CD4-positive, alpha-beta T cell treated with Interleukin-17A for 4 hours (primary cell): ENCODE measurements around the gene PLA2G6.
"Not testable (repeated sequence)": the region's sequence is repeated elsewhere in the genome, so short reads cannot be mapped to it uniquely, and the experiment has no call there.

Experiments used
- DNase-seq: peaks from one replicate; pipeline ENCODE4 v3.0.0-alpha.2; 2020; ENCODE audit warnings: mixed read lengths

The PLA2G6 gene

DNA sequence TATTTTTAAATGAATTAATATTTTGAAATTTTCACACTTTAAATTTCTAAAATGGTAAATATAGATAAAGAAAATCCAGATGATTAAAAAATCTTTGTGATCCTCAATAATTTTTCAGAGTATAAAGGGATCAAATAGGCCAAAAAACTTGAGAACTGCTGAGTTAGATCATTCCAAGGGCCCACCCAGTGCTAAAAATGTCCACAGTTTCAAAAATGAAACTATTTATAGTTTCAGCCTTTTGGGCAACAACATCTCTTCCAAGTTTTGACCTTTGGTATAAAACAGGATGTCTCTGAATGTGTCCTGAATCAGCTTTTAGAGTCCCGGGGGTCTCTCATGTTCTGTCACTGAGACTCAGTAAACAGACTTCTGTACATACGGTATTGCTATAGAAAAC, 50.2 kb downstream of the PLA2G6 start:
- no peak for DNase-seq

DNA sequence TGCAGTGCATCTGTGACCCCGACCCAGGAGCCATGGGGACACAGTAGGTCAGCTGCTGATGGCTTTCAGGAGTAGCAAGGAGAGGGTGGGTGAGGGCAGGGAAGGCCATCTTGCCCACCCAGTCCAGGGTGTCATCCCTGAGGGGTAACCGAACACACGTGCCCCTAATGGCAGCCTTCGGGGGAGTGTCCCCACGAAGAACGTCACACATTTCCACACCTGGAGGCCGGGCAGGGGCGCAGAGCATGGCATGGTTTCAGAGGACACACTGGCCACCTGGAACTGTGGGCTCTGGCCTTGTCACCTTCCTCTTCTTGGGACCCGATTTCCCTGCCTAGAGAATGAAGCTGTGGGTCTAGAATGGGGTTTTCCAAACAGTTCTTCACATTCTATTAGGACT, 51.8 kb downstream of the PLA2G6 start:
- no peak for DNase-seq

DNA sequence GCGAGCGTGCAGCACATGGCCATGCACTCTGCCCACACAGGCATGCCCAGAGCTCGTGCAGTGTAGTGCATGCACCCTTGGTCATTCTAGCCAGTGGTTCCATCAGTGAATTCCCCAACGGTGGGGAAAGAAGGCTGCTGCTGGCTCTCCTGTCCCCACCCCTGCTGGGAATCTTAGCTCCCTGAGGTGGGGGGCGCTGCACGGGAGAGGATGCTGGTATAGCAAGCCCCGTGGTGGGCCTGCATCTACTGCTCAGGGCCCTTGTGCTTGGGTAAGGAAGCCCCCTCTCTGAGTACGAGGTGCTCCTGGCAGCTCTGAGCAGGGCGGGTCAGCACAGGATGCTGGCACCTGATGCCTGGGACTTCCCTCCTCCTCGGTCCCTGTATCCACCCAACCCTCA, 52.6 kb downstream of the PLA2G6 start:
- DNase-seq, result no peak

DNA sequence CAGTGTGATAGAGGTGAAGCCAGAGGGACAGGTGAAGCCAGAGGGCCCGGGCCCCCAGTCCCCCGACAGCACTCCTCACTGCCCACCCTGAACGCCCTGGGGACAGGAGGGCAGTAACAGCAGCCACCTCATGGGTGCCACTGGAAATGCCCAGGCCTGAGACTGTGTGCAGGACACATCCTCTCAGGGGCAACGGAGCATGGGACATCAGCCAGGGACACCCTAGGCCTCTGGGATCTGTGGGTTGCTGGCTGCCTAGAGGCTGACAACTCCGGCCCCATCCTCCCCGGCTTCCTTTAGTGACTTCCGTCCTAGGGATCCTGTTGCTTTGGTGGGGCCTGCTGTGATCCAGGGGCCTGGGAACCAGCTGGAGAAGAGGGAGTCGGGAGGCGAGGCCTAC, 53.8 kb downstream of the PLA2G6 start:
- DNase-seq, result no peak

DNA sequence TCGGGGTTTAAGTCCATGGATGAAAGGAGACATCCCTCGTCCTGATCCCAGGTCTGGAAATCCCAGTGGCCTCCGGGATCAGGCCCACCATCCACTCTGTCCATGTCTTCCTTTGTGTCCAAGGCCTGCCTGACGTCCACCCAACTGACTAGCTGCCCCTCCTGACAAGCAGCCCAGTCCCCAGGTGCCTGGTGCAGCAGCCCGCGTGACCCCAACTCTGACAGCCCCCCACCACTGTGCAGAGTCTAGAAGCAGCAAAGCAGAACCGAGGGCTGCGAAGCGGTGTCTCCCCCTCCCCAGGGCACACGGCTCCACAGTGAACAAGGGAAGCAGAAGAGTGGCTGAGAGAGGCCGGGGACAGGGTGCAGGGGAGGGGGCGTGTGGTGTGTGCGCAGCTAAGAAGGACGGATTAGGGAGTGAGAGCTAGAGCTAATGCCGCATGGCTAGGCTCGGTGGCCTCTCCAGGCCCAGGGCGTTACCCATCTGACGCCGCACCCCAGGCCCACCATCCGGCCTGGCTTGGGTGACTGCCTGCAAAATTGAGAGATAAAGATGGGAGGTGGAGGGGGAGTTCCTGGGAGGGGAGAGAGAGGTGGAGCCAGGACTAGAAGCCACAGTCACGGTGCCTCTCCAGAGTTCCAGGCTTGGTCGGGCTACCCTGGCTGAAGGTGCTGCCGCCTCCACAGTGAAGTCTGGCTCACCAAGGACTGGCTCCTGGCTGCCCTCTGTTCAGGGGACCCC, 54.5 kb downstream of the PLA2G6 start:
- no peak for DNase-seq

DNA sequence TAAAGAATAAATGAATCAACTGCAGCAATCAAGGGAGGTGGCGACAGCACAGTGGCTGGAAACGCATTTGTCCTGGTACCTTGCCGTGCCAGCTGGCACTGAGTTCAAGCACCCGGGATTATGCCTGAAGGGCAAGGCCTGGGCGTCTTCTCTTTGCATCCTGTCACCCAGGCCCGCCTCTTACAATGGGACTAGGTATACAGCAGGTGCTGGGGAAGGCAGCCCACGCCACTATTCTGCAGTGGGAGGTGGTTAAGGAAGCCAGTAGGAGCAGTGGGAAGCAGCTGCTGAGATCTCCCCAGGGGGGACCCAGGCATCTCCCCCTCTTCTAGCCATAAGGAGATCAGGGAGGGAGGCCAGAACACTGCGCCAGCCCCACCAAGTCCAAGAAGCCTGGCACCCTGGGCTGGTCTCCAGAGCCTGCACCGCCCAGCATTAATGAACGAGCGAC, 55.9 kb downstream of the PLA2G6 start:
- DNase-seq, result no peak

DNA sequence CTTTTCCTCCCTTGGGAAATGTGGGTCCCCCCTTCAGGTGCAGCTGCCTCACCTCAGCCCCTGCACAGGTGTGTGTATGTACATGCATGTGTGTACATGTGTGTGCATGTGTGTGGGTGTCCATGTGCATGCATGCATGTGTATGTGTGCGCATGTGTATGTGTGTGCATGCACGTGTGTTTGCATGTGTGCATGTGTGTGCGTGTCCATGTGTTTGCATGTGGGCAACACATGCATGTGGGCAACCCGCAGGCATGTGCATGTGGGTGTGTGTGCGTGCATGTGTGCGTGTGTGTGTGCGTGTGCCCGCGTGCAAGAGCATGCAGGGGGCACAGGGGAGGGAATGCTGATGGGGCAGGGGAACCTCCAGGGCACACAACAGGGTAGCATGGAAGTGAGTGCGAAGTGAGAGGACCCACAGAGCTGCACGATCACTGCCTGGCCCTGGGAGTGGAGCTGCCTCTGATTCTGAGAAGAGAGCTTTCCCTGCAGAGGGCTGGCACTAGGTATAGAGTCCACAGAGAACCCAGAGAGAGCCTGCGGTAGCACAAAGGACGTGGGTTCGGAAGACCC, 56.5 kb downstream of the PLA2G6 start:
- no peak for DNase-seq

DNA sequence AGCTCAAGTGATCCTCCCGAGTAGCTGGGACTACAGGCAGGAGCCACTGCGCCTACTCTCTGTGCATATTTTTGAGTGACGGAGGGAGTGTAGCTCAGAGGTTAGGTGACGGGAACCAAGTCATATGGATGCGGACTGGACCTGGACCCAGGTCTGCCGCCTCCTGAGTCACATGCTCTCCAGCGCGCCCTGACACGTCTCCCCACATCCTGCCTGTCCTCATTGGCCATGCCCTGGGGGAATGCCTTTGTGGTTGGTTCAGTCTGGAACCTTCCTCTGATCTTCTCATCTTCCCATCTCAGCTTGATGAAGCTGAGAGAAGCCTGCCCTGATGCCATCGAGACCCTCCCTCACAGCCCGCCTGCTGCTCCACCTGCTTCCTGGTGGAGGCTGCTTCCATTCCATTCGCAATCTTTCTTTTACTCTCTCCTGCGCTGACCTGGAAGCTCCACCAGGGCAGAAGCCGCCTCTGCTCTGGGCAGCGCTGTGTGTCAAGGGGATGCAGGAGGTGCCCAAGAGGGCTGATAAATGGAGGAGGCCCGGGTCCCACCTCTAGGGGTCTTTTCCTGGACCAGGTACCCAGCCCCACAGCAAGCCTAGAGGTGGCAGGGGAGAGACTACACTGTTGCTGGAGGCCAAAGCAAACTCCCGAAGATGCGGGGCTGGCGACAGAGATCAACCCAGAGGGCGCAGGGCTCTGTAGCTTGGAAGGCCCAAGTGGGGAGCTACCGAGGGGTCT, 57.2 kb downstream of the PLA2G6 start:
- DNase-seq, result no peak

DNA sequence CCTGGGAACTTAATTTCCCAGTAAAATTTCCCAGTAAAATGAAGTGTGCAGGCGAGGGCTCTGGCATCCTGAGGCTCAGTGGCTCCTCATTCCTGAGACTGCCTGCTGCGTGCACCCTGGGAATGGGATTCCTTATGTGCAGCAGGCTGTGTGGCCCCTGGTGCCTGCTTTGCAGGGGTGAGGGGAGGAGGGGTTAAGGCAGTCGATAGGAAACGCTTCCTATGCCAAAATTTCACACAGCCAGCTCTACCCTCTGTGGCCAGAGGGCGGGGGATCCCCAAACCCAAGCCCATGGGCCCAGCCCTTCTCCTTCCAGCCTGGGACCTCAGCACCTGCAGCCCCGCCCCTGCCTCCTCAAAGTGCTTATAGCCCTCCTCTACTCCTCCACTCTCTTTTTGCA, 59.0 kb downstream of the PLA2G6 start:
- no peak for DNase-seq

DNA sequence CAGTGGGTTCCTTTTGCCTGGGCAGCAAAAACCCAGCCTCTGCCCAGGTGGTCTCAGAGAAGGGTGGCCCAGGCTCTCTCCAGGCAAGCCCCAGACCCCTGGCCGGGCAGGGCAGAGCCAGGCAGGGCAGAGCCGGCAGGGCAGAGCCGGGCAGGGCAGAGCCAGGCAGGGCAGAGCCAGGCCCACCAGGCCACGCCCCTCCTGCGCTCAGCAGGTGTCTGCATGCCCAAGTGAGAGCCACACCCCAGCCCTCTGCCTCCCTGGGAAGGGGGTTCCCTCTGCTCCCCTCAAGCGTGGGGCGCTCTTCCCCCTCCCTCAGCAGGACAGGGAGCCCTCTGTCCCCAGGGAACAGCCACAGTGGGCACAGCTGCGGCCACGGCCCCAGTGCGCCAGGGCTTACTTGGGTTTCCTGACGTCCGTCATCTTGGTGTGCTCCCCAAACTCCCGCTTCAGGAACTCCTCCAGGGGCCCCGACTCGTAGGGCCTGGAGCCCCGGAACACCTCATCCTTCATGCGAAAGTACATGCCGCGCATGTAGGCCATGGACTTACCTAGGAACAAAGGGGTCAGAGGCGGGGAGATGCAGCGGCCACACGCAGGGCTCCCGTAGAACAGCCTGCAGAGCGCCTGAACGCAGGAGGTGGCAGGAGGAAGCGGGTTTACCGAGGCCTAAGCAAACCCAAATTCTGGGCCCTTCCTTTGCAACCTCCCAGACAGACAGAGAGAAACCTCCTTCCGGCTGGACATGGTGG, 61.1 kb downstream of the PLA2G6 start:
- DNase-seq, result no peak

DNA sequence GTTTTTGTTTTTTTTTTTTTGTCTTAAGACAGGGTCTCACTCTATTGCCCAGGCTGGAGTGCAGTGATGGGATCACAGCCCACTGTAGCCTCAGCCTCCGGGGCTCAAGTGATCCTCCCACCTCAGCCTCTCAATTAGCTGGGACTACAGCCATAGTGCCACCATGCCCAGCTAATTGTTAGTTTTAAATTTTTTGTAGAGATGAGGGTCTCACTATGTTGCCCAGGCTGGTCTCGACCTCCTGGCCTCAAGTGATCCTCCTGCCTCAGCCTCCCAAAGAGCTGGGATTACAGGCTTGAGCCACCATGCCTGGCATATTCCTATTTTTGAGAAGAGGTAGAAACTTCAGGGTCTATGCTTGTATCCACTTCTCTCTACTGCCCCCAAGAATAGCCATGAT, 62.9 kb downstream of the PLA2G6 start:
- DNase-seq, result not testable (repeated sequence)

DNA sequence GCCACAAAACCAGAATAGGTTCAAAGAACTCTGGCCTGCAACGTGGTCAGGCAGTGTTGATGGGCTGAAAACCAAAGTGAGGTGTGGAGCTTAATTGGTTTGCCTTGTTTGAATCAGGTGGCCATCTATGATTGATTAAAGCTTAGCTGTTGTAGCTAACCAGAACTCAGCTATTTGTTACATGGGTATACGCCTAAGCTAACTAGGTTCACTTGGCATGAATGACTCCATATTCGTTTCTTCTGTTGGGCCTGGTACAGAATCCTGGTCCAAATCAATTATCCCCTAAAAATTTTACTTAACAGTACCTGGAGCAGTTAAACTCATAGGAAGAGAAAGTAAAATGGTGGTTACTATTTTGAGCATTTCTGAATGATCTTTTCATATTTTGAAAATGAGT, 63.4 kb downstream of the PLA2G6 start:
- no peak for DNase-seq

DNA sequence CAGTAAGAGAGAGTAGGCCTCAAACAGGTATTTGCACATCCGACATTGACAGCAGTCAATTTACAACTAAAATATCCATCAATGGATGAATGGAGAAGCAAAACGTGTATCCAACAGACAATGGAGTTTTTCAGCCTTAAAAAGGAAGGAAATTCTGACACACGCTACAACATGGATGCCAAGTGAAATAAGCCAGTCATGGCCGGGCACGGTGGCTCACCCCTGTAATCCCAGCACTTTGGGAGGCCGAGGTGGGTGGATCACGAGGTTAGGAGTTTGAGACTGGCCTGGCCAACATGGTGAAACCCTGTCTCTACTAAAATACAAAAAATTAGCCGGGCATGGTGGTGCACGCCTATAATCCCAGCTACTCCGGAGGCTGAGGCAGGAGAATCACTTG, 64.1 kb downstream of the PLA2G6 start:
- not testable (repeated sequence) for DNase-seq

DNA sequence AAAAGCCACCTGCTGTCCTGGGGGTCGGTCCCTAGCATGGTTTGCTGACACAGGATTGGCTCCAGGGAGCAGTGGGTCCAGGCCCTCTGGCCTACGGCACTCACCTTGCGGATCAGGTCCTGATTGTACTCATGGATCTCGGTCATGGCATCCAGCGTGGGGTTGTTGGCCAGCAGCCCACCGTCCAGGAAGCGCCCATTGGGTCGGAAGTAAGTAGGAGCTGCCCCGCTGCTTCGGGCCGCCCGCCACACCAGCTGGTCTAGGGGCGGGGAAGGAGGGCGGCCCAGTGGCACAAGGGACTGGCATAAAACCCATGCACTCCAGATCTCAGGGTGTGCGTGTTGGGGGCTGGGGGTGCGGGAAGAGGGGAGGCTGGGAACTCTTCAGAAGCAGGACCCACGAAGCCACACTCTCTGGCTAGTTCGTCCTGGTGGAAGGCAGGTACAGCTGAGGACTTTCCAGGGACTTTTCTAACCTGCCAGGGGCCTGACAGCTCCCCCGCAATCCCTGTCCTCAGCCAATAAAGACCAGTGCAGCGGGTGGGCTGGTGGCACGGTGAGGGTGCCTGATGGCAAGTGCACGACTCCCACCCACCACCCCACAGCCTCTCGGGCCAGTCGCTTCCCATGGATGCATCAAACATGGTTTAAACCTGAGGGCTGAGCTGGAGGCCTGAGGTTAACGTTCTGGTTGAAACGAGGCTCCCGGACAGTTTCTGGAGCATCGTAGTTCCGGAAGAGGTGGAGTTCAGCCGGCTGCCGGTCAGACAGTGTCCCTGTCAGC, 66.0 kb downstream of the PLA2G6 start:
- no peak for DNase-seq

DNA sequence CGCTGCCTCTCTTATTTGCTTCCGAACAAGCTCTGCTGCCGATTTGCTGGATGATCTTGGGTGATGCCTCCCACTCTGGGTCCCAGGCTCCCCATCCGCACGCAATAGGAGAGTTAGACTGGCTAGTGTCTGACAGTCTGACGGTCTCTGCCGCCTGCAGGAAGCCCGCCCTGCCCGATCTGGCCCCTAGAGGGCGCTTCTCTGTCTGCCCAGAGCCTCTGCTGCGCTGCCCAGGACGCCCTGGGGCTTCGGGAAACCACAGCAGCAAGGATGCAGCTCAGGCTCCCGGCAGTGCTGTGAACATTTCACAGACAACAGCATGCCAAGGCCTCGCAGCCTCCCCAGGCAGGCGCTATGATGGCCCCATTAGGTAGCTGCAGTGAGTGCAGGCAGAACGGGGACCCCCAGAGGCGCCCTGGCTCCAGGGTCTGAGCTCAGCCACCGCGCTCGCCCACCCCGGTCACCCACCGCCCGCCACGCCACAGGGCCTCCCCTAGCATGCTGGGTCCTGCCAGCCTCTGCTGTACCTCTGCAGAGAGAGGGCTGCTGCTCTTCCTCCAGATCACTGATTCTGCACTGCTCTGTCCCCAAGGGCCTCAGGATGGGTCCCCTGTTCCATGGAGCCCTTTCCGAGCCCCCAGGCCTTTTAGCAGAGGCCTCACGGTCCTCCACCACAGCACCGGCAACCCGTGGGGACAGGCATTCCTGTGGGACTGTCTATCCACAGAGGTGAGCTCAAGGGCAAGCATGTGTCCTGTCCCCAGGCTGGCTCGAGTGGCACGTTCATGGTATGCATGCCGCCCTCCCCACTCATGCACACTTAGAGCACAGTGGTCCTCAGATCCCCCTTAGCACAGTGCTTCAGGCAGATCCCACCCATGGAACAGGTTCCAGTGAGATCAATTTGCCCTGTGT, 66.9 kb downstream of the PLA2G6 start:
- DNase-seq, result peak; percentile 82

DNA sequence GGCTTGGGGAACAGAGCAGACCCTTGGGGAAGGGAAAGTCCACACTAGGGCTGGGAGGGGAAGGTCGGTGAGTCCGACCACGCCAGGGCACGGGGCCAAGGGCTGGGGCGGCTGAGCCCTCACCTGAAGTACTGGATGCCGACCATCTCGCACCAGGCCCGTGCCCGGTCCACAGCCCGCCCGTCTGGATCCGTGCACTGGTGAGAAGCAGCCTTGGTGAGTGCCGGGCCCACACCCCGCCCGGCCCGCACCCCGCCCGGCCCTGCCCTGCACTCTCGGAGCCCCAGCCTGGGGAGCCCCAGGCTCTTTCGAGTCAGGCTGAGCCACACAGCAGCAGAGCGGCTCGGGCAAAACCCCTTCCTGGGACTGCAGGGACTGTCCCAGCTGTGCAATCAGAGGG, 69.2 kb downstream of the PLA2G6 start:
- DNase-seq, result no peak

DNA sequence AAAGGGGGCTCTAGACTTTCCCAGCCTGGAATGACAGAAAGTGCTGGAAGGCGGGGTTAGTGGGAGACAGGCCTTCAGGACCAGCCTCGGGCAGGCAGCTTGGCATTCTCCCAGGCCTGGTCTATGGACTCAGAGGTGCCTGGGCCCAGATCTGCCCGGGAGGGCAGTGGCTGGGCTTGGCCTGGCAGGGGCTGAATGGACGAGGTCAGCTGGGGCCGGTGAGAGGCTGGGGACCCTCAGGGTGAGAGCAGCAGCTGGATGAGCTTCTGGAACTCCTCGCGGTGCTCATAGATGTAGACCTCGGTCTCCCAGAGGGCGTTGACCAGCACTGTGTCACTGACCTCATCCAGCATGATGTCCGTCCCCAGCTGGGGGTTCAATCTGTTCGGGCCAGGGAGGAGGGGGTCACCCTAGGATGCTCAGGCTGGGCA, 69.7 kb downstream of the PLA2G6 start:
- DNase-seq, result no peak

DNA sequence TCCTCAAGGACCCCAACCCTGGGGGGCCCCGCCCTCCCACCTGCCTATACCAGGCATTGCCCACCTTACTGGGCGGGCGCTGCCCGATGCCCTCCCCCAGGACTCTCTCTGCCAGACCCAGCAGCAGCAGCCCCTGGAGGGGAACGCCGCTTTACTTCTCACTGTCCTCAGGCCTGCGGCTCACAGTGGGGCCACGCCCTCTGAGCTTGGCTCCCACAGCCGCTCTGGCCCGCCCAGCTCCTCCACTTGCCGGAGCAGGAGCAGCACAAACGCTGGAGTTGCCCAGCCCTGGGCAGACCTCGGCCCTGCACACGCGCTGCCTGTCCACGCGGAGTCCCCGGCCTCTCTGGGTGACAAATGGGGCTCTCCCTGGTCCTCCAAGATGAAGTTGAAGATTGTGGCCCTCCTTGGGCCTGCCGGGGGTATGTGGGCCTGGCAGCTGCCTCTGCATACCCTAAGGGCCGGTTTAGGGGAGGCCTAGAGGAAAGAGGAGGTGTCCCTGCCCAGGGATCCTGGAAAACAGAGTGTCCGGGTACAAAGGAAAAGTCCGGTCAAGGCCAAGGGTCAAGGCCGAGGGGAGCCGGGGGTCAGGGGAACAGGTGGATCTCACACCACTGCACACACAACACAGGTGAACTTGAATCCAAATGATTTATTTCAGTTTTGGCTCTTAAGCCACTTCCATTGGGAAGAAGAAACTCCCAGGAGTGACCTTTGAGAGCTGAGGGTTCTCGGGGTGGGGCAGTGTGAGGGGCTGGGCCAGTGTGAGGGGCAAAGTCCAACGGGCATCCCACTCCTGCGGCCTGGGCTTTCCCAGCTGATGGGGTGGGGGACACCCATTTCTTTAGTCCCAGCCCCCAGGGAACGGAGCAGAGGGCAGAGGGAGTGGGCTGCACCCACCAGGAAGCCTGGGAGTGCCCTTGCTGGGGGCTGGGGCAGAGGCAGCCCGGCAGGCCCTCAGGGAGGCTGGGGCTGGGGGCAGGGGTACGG, 70.5 kb downstream of the PLA2G6 start:
- no peak for DNase-seq

DNA sequence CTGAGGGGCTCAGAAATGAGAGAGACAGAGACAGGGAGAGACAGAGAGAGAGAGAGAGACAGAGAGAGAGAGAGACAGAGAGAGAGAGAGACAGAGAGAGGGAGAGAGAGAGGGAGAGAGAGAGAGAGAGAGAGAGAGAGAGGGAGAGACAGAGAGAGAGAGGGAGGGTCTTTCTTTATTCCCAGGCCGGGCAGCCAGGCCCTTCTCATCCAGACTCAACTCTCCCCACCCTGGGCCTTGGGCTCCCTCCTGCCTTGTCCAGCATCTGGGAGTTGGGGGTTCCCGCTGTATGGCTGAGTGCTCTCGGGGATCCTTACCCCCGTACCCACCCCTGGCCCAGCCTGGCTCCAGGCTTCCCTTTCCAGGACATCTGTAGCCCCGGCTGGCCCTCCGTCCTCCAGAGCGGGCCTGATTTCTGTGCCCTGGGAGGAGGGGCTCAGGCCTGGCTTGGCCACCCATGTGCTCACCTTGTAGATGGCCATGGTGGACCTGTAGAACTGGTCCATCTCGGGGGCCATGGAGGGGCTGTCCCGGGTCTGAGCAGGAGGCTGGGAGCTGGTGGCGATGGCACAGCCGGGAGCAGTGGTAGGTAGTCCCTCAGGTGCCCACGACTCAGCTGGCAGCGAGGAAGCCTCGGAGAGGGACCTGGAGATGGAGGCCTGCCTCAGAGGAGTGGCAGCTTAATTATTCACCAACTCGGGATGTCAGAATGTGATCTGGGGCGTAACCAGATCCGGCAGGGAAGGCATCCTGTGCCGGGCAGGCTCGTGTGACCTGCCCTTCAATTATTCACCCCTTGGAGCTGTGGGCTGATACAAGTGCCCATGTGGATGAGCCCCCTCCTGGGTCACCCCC, 71.4 kb downstream of the PLA2G6 start, which contains the start of gene BAIAP2L2:
Gene BAIAP2L2 (minus strand): TSS at position 677 of the 855 bp plus-strand sequence. CDS start 159 bp downstream, at position 518.
- DNase-seq, result no peak
